GM12875 (cell line): Measurements from ENCODE around the gene MYH6.

Experiments used
- H3K4me3 ChIP-seq: one replicate; pipeline ENCODE4 v1.5.1; 2011; ENCODE audit warnings: low read depth, low read length, control low read depth
- TF ChIP-seq, protein P1 (sequence below): IDR thresholded peaks from 2 replicates; pipeline ENCODE4 v1.5.1; 2011; ENCODE audit warnings: low read depth, mild to moderate bottlenecking, control low read depth, inconsistent platforms, low read length, moderate library complexity, borderline replicate concordance; ENCODE audit not compliant: insufficient read depth

Gene MYH6

DNA sequence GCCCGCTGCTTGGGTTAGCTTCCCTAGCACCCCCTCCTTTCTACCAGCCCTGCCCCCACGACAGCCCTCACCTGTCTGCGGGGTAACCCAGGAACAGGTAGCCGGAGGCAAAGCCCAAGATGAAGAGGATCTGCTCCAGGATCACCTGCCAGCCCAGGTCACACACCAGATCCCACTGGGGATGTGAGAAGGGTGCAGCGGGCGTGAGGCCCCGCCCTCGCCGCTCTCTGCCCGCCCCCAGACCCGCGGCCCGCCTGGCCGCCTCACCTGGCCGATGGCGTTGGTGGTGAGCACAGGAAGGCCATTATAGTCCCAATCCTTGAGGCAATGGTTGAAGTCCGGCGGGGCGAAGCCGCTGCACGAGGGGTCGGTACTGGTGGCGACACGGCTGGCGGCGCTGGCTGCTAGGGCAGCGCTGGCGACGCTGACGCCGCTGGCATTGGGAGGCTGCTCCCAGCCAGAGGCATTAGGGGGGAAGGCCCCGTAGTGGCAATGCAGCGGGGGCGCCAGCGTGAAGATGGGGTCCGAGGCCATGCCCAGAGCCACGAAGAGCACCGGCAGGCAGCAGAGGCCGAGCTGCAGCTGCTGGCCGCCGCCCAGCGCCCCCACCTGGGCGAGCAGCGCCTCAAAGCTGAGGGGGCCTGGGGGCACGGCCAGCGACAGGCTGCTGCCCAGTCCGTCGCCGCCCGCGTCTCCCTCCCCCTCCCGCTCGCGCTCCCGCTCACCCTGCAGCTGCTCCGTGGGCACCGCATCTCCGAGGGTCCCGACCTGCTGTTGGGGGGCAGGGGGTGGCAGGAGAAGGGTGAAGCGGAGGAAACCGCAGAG is 56.2 kb downstream of the MYH6 start:
- TF ChIP-seq, protein P1, sequence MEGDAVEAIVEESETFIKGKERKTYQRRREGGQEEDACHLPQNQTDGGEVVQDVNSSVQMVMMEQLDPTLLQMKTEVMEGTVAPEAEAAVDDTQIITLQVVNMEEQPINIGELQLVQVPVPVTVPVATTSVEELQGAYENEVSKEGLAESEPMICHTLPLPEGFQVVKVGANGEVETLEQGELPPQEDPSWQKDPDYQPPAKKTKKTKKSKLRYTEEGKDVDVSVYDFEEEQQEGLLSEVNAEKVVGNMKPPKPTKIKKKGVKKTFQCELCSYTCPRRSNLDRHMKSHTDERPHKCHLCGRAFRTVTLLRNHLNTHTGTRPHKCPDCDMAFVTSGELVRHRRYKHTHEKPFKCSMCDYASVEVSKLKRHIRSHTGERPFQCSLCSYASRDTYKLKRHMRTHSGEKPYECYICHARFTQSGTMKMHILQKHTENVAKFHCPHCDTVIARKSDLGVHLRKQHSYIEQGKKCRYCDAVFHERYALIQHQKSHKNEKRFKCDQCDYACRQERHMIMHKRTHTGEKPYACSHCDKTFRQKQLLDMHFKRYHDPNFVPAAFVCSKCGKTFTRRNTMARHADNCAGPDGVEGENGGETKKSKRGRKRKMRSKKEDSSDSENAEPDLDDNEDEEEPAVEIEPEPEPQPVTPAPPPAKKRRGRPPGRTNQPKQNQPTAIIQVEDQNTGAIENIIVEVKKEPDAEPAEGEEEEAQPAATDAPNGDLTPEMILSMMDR, result no peak
- no peak overlapping the region for H3K4me3 ChIP-seq

DNA sequence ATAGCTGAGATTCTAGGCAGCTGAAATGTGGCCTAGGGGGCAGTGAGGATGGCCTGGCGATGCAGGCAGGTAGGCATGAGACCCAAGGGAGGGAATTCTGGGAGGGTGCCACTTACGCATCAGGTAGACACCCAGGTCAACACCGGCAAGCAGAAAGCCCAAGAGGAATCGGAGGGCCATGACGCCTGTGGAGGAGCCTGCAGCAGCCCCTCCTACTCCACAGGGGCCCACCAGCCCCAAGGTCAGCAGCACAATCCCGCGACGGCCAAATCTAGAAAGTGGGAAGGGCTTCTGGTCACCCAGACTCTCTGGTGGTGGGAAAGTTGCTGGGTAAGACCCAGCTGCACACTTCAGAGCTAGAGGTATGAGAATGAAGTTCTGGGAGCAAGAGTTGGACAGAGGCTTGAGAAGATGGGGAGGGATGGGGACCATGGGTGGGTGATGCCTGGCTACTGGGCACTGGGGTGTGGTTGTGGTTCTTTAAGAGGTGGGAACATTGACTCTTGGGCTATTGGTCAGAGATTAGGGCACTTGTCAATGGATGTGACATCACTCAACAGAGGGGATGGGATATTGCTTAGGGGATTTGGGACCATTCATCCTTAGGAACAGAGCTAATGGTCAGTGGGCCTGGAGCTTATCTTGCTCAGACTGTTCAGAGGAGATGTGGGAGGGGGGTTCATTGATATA is 58.8 kb downstream of the MYH6 start:
- no peak overlapping the region for H3K4me3 ChIP-seq
- TF ChIP-seq, protein P1, result no peak

DNA sequence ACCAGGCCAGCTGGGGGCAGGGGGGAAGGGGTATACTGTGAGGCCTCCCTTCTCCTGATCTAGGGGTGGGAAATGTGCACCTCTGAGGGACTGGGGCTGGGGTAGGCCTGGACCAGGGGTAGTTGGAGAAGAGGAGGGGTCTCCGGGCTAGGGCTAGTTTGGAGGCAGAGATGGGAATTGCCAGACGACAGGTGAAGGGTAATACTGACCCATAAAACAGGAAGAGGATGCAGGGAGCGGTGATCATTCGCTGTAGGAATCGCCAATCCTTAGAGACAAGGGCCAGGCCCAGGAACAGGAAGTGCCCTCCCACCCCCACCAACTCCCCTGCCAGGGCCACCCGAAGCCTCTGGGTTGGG is 59.8 kb downstream of the MYH6 start:
- TF ChIP-seq, protein P1, result no peak
- no peak overlapping the region for H3K4me3 ChIP-seq

DNA sequence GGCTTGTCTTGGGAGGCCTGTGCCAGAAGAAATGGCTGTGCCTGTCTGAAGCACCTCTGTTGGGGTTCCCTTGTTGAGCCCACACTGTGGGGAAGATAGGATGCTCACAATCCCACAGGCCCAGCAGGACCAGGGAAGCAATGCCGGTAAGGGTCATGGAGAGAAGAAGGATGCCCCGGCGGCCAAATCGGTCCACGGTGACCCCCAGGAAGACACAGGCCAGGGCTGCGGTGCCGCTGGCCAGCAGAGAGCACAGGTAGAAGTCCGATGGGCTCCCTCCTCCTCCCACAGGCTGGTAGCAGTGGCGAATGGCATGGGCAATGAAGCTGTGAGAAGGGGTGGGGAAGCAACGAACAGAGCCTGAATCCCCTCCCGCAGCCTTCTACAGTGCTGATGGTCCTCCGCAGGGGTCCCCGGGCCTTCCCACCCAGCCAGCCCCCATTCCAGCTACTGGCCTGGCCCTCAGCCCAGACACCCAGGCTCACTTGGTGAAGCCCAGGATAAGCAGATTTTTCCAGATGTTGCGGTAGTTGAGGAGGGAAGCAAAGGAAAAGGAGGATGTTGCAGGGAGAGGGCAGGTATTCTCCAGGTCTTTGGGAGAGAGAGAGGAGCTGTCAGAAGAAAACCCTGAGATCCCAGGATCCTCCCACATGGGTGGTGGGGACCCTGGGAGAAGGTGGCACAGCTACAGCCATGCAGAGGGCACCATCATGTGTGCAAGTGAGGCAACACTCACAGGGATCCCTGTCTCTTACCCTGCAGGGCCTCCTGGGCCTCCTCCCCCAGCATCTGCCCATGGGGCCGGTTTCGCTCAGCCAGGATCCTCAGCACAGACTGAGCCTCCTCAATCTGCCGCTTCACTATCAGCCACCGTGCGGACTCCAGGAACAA is 60.4 kb downstream of the MYH6 start:
- no peak overlapping the region for H3K4me3 ChIP-seq
- TF ChIP-seq, protein P1, result no peak

DNA sequence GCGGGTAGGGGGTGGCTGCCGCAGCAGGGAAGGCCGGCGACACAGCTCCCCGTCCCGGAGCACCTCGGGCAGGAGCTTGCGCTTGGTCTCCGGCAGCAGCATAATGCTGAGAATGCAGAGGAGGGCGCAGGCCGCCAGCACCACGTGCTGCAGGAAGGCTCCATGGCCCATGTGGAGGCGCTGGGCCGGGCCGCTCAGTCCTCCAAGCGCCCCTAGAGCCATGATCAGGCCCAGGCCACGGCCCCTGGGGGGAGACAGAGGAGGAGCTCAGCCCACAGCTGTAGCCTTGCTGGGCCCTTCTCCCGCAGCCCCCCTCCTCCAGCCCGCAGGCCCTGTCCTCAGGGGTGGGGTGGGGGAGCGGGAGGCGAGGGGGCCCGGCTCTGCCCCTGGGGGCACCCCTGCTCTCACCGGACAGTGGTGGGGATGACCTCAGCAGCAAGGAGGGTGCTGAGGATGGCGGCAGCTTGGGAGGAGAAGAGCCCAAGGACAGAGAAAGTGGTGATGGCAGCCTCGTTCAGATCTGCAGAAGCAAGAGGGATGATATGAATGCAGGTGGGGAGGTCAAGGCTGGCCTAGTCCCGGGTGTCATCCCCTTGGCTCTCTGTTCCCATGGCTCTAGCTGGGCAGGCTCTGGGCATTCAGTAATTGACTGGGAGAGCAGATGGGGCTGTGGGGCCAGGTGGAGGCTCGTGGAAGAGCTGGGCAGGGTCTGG is 61.2 kb downstream of the MYH6 start:
- no peak overlapping the region for H3K4me3 ChIP-seq
- TF ChIP-seq, protein P1, result no peak

DNA sequence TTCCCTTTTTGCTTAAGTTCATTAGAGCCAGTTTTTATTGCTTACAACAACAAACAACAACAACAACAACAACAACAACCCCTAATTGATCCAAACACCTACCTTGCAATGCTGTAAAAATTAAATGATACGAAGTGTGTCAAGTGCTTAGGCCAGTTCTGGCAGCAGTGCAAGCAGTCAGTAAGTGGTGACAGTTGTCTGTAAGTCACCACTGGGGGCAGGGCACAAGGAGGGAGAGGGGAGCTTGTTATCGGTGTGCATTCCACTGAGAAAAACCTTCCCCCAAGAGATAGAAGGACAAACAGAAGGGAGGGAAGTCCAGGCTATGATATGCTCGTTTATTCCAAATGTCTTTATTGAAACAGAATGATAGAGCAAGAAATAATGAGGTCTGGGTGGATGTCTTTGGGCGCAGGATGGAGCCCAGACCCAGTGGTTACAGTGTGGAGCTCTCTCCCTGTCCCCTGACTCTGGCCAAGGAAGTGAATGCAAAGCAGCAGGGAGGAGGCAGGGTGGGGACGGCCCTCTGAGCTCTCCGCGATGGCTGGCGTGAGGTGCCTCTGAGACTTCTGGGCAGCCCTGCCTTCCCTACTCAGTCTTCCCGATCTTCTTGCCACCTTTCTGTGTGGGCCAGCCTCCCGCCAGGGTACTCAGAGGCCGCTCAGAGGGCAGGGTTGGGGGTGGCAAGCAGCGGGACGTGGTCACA is 61.9 kb downstream of the MYH6 start:
- H3K4me3 ChIP-seq, result no peak overlapping the region
- TF ChIP-seq, protein P1, result no peak
